Middle frontal gyrus (tissue), 1 donor: Measurements from ENCODE around the gene GAL3ST3.
"Not testable (repeated sequence)": the region's sequence is repeated elsewhere in the genome, so short reads cannot be mapped to it uniquely, and the experiment has no call there.

ENCODE experiments used
- DNase-seq: peaks from one replicate; pipeline ENCODE4 v3.0.0-alpha.2; 2015; ENCODE audit warnings: low spot score; ENCODE audit errors: extremely low spot score

GAL3ST3 gene, protein sequence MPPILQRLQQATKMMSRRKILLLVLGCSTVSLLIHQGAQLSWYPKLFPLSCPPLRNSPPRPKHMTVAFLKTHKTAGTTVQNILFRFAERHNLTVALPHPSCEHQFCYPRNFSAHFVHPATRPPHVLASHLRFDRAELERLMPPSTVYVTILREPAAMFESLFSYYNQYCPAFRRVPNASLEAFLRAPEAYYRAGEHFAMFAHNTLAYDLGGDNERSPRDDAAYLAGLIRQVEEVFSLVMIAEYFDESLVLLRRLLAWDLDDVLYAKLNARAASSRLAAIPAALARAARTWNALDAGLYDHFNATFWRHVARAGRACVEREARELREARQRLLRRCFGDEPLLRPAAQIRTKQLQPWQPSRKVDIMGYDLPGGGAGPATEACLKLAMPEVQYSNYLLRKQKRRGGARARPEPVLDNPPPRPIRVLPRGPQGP

GRCh38 chr11:66048547-66049323 lies at the start of gene GAL3ST3:
TSS of gene GAL3ST3 (minus strand) at chr11:66049161. CDS start at chr11:66045415, 3,746 bp downstream.
- no peak for DNase-seq

DNA sequence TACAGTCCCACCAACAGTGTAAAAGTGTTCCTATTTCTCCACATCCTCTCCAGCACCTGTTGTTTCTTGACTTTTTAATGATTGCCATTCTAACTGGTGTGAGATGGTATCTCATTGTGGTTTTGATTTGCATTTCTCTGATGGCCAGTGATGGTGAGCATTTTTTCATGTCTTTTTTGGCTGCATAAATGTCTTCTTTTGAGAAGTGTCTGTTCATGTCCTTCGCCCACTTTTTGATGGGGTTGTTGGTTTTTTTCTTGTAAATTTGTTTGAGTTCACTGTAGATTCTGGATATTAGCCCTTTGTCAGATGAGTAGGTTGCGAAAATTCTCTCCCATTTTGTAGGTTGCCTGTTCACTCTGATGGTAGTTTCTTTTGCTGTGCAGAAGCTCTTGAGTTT lies 43.2 kb upstream of the GAL3ST3 start:
- not testable (repeated sequence) for DNase-seq

- DNase-seq, result no peak
These were observed 41.3 kb upstream of the GAL3ST3 start for GRCh38 chr11:66090288-66090687.

- no peak for DNase-seq
These were observed 40.1 kb upstream of the GAL3ST3 start for GRCh38 chr11:66089067-66089466.

GRCh38 chr11:66087148-66087908 lies 38.4 kb upstream of the GAL3ST3 start:
- DNase-seq, result no peak

DNA sequence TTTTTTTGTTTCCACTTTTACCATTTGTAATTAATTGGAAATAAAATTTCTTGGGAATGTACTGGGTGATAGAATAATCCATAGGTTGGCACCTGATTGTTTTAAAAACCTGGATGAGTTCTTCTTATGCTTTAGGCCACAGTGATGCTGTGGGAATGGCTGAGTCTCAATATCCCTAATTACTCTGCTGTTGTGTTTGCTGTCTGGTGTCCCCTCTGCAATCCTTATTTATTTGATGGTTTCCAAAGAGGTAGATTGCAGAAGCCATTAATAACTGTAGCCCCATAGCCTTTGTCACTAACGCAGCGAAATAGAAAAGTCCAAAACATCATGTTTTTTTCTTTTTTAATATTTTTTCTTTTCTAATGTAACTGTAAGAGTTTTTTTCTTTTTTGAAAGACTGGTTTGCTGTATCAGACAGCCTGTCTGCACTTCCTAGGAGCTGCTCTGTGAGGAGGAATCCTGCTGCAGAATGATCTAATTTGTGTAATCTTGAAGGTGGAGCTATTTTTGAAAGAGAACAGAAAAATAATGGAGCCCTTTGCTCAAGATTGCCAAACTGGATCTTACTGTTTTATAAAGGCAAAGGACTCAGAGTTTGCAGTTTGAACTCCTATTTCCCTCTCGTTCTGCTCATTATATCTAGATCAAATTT lies 36.0 kb upstream of the GAL3ST3 start:
- no peak for DNase-seq

GRCh38 chr11:66083767-66084166 lies 34.8 kb upstream of the GAL3ST3 start:
- DNase-seq, result no peak

DNA sequence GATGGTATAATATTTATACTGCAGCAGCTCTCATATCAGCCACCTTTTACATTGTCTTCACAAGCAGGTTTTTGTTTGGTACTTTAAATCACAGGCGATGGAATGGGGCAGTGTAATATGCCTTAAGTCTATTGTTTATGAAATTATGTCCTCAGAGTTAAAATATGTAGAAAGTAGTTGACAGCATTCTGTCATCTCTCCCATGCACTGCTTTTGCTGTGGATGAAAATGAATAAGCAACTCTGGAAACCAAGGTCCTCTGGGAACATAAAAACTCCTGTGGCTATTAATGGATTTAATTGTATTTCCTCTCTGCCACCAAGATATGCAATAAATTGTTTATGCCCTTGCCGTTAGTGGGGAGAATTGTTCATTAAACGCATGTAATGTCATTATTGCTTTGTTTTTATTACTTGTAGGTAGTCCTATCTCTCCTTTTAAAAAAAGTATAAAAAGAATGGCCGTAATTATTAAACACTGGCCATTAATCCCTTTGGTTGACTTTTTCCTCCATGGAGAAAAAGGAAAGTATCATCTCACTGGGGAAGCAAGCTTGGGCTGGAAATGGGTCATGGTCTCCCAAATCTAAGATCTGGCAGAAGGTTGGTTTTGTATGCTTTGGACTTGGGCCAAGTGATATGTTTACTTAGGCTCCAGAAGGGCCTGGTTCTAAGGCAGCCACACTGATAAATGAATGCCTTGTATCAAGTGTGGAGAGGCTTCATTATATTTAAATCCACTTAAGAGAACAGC lies 34.2 kb upstream of the GAL3ST3 start:
- DNase-seq, result no peak

GRCh38 chr11:66081505-66081904 lies 32.5 kb upstream of the GAL3ST3 start:
- DNase-seq, result no peak

- no peak for DNase-seq
These were observed 31.3 kb upstream of the GAL3ST3 start for GRCh38 chr11:66080055-66080817.

DNA sequence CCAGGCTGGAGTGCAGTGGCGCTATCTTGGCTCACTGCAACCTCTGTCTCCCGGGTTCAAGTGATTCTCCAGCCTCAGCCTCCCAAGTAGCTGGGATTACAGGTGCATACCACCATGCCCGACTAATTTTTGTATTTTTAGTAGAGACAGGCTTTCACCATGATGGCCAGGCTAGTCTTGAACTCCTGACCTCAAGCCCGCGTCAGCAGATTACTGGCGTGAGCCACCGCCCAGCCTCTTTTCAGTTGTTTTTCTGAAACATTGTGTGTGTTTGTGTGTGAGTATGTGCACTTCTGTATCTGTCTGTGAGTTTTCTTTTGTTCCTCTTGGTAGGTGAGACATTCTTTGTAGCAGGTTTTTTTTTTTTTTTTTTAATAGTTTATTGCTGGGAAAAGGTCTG lies 30.0 kb upstream of the GAL3ST3 start:
- DNase-seq, result not testable (repeated sequence)

GRCh38 chr11:66077927-66078326 lies 29.0 kb upstream of the GAL3ST3 start:
- no peak for DNase-seq

DNA sequence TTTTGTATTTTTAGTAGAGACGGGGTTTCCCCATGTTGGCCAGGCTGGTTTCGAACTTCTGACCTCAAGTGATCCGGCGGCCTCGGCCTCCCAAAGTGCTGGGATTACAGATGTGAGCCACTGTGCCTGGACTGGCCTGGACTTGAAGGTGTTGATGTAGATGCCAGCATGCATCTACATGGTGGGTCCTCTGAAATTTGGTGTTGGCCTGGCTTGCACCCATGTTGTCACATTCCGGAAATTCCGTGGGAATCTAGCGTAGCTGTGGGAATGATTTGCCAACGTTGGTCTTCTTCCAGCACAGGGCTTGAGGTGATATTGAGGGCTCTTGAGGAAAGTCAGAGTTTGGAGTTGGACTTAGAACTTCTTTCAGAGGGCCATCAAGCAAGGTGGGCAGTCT lies 27.6 kb upstream of the GAL3ST3 start:
- DNase-seq, result no peak

DNA sequence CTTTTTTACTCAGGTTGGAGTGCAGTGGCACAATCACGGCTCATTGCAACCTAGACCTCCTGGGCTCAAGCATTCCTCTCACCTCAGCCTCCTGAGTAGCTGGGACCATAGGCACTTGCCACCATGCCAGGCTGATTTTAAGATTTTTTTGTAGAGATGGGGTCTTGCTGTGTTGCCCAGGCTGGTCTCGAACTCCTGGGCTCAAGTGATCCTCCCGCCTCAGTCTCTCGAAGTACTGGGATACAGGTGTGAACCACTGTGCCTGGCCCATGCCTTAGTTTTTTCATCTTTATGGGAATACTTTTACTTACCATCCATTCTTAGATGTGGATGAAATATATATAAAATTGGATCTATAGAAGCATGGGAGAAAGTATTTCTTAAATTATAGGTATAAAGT lies 26.3 kb upstream of the GAL3ST3 start:
- DNase-seq, result no peak

DNA sequence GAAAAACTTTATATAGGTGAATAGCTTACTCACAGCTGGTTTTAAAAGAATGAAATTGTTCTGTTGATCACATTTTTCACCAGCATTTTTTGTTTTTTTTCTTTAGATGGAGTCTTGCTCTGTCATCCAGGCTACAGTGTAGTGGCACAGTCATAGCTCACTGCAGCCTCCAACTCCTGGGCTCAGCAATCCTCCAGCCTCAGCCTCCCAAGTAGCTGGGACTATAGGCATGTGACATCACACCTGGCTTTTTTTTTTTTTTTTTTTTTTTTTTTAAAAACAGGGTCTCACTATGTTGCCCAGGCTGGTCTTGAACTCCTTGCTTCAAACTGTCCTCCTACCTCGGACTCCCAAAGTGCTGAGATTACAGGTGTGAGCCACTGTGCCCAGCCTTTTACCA lies 24.7 kb upstream of the GAL3ST3 start:
- no peak for DNase-seq

- no peak for DNase-seq
These were observed 23.6 kb upstream of the GAL3ST3 start for GRCh38 chr11:66072518-66072917.

DNA sequence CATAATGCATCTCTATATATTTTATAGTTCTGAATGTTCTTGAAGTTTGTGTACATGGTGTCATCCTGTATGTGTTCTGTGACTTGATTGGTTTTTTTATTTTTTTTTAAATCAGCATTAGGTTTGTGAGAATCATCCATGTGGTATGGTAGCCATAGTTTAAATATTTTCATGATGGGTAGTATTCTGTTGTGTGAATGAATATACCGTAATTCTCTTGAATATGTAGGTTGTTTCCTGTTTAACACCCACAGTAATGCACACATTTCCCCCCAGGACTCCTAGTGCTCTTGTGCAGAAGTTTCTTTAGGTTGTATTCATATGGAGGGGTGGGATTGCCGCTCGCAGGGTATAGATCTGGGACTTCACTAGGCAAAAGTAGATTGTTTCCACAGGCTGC lies 23.1 kb upstream of the GAL3ST3 start:
- DNase-seq, result no peak

- DNase-seq, result no peak
These were observed 22.4 kb upstream of the GAL3ST3 start for GRCh38 chr11:66071381-66071801.

DNA sequence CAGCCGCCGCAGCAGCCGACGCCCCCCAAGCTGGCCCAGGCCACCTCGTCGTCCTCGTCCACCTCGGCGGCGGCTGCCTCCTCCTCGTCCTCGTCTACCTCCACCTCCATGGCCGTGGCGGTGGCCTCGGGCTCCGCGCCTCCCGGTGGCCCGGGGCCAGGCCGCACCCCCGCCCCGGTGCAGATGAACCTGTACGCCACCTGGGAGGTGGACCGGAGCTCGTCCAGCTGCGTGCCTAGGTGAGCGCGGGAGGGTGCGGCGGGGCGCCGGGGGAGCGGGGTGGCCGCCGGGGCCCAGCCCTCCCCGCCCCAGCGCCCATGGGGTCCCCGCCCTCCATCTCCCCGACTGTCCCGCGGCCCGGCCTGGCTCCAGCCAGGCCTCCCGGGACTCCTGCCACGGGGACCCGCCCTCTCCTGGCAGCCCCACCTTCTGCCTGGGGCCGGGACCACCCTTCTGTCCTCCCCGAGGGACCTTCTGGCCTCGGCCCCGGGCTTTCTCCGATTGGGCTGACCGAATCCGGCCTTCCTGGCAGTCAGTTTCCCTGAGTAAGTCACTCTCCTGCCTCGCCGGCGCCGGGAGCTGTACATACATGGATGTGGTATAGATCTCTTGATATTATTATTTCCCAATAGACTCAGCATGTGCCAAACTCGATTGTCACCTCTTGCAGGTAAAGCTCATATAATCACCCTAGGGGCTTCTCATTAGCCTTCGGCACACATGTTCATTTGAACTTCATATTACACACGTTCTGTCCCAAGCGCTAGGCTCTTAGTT lies 21.8 kb upstream of the GAL3ST3 start:
- DNase-seq, result no peak
